Left lung (tissue), 10 donors: Measurements from ENCODE around the gene TBL1X. TPM values are rescaled to one million over a fixed set of nuclear protein-coding genes. Genes with fewer than 3 reads are reported as not detected.

Source experiments
- ATAC-seq: fragments of 200-7000 bp; cut with Tn5 transposase; one replicate; pipeline ENCODE4 v1.9.1; 2020; ENCODE audit warnings: moderate library complexity
- DNase-seq, 4 donors: peaks; one replicate each; pipeline ENCODE4 v3.0.0-alpha.2; 2013 to 2020
- H3K27ac ChIP-seq, 2 donors: fragments of 200-600 bp; sonication (generic) in 1 of 2; one replicate each; pipeline versions ENCODE4 v1.5.0 to v1.8.0; 2020 to 2021
- H3K27me3 ChIP-seq, 2 donors: fragments of 200-600 bp; sonication (generic) in 1 of 2; one replicate each; pipeline versions ENCODE4 v1.5.0 to v1.8.0; 2020 to 2021
- H3K36me3 ChIP-seq, 2 donors: fragments of 200-600 bp; sonication (generic) in 1 of 2; one replicate each; pipeline versions ENCODE4 v1.5.0 to v1.8.0; 2020 to 2021
- H3K4me1 ChIP-seq, 2 donors: fragments of 200-600 bp; one replicate each; pipeline ENCODE4 v1.8.0; 2021
- H3K4me3 ChIP-seq, 2 donors: fragments of 200-600 bp; sonication (generic) in 1 of 2; one replicate each; pipeline versions ENCODE4 v1.5.0 to v1.8.0; 2020 to 2021; ENCODE audit warnings: mild to moderate bottlenecking in 1 of 2
- H3K9me3 ChIP-seq, 2 donors: fragments of 200-600 bp; sonication (generic) in 1 of 2; one replicate each; pipeline versions ENCODE4 v1.5.0 to v1.8.0; 2020 to 2021
- CTCF ChIP-seq, 2 donors: fragments of 200-600 bp; sonication (generic) in 1 of 2; IDR thresholded peaks; one replicate each; pipeline versions ENCODE4 v1.5.0 to v1.8.0; 2021; ENCODE audit warnings: antibody characterized with exemption in 2 of 2
- intact Hi-C, 2 donors: fragments of 100-400 bp; cut with DNase I; formaldehyde crosslinking; loops; one replicate each; pipeline versions ENCODE4 v1.11.2 to v1.14.2; 2022
- polyA plus RNA-seq, 6 donors: library from polyadenylated mRNA; unstranded; fragments of 120-200 nt; gene quantifications; one replicate each; pipeline ENCODE4 v1.2.1, GENCODE V29; 2013; ENCODE audit not compliant: insufficient read length in 6 of 6
- total RNA-seq, 2 donors: library from RNA; stranded (reverse); fragmentation: NEBNext Ultra II Directional; extraction: Animal tissue kit (Norgen Biotek cat#: 25700); gene quantifications; one replicate each; pipeline ENCODE4 v1.2.1, GENCODE V29; 2021
- donor health status: DM: no; HTN: yes; CAD: no.
- donor health status: DM: no; HTN: no; CAD: no.

Gene TBL1X
- total and polyA plus RNA-seq, 8 donors: 13.4 to 24.6 (median 21.6) TPM

- Histone ChIP-seq H3K4me1 (no peaks in the 10 kb centered on the region), H3K4me3 (no peak overlapping the region), H3K27me3 (no peaks in the 10 kb centered on the region), H3K27ac (no peak overlapping the region), H3K36me3 (no peaks in the 10 kb centered on the region), H3K9me3 (no peaks in the 10 kb centered on the region)
- intact Hi-C loops: no loop called here
- DNase-seq: no peak
- no peak for TF ChIP-seq CTCF (IDR thresholded peaks at IDR 0.05)
- no peak for ATAC-seq
Observed at GRCh38 chrX:9493936-9494335, 29.1 kb downstream of the TBL1X start.

GRCh38 chrX:9494771-9495170, 29.9 kb downstream of the TBL1X start:
- DNase-seq (no peak), ATAC-seq (peak; percentile 17)
- intact Hi-C loops: no loop called here
- Histone ChIP-seq H3K27ac (no peak overlapping the region), H3K4me3 (no peak overlapping the region), H3K9me3 (no peaks in the 10 kb centered on the region), H3K36me3 (no peaks in the 10 kb centered on the region), H3K4me1 (no peaks in the 10 kb centered on the region), H3K27me3 (no peaks in the 10 kb centered on the region)
- TF ChIP-seq CTCF (IDR thresholded peaks at IDR 0.05): no peak

- H3K27ac ChIP-seq: no peak overlapping the region
- H3K4me3 ChIP-seq: no peak overlapping the region
- intact Hi-C loops: no loop called here
- H3K4me1 ChIP-seq: no peaks in the 10 kb centered on the region
- no peaks in the 10 kb centered on the region for H3K9me3 ChIP-seq
- no peak for TF ChIP-seq CTCF (IDR thresholded peaks at IDR 0.05)
- H3K36me3 ChIP-seq: no peaks in the 10 kb centered on the region
- DNase-seq (no peak), ATAC-seq (no peak)
- H3K27me3 ChIP-seq: no peaks in the 10 kb centered on the region
Observed at GRCh38 chrX:9495496-9495895, 30.6 kb downstream of the TBL1X start.

- intact Hi-C loops: no loop called here
- DNase-seq (no peak), ATAC-seq (no peak)
- H3K27ac ChIP-seq: no peak overlapping the region
- no peak overlapping the region for H3K4me3 ChIP-seq
- no peak for TF ChIP-seq CTCF (IDR thresholded peaks at IDR 0.05)
- no peaks in the 10 kb centered on the region for H3K36me3 ChIP-seq
- H3K4me1 ChIP-seq: no peaks in the 10 kb centered on the region
- H3K9me3 ChIP-seq: no peaks in the 10 kb centered on the region
- H3K27me3 ChIP-seq: no peaks in the 10 kb centered on the region
Observed at GRCh38 chrX:9498236-9498635, 33.4 kb downstream of the TBL1X start.

GRCh38 chrX:9500584-9500983, 35.7 kb downstream of the TBL1X start:
- no peak for DNase-seq
- no peaks in the 10 kb centered on the region for H3K9me3 ChIP-seq
- no peaks in the 10 kb centered on the region for H3K4me1 ChIP-seq
- no peak for TF ChIP-seq CTCF (IDR thresholded peaks at IDR 0.05)
- no peaks in the 10 kb centered on the region for H3K27me3 ChIP-seq
- no peaks in the 10 kb centered on the region for H3K36me3 ChIP-seq
- intact Hi-C loops: no loop called here
- no peak overlapping the region for H3K4me3 ChIP-seq
- no peak for ATAC-seq
- no peak overlapping the region for H3K27ac ChIP-seq
